Panc1 (cell line): ENCODE results near the gene PJA2.

Source experiments
- CTCF ChIP-seq: fragments of 450-650 bp; IDR thresholded peaks from 2 replicates; pipeline ENCODE4 v1.5.1; 2017; ENCODE audit warnings: mild to moderate bottlenecking
- POLR2AphosphoS5 ChIP-seq: IDR thresholded peaks from 2 replicates; pipeline ENCODE4 v1.6.1; 2012; ENCODE audit warnings: mild to moderate bottlenecking, low read depth, low read length, moderate library complexity
- REST ChIP-seq, 2 experiments: IDR thresholded peaks; 2 replicates each; pipeline ENCODE4 v1.6.1; 2011 to 2012; ENCODE audit warnings: low read depth in 2 of 2, control low read depth in 1 of 2, low read length in 1 of 2, mild to moderate bottlenecking in 1 of 2, moderate library complexity in 1 of 2; ENCODE audit not compliant: insufficient read depth in 1 of 2
- SIN3A ChIP-seq: IDR thresholded peaks from 2 replicates; pipeline ENCODE4 v1.6.1; 2012; ENCODE audit warnings: low read depth, mild to moderate bottlenecking, low read length, moderate library complexity, borderline replicate concordance; ENCODE audit not compliant: insufficient read depth
- TCF7L2 ChIP-seq: IDR thresholded peaks from 2 replicates; pipeline ENCODE4 v1.6.1; 2011; ENCODE audit warnings: mild to moderate bottlenecking, low read depth, low read length, inconsistent platforms

GRCh38 chr5:109407913-109408312, 1.9 kb downstream of the PJA2 start:
- TF ChIP-seq CTCF (no peak), TCF7L2 (no peak), POLR2AphosphoS5 (no peak), REST (IDR thresholded peaks at IDR 0.05; ENCODE audit: insufficient read depth in 1 of 2, low read depth in 2 of 2, low read length in 1 of 2) (no peak), SIN3A (no peak)
